22Rv1 (cell line): Measurements from ENCODE around the gene MAGI1.

Experiments used
- CTCF ChIP-seq: fragments of 450-650 bp; IDR thresholded peaks from 2 replicates; pipeline ENCODE4 v1.5.1; 2017; ENCODE audit warnings: mild to moderate bottlenecking
- ZFX ChIP-seq: fragments of 450-650 bp; IDR thresholded peaks from 2 replicates; pipeline ENCODE4 v1.6.1; 2017; ENCODE audit warnings: antibody characterized with exemption, borderline replicate concordance

- TF ChIP-seq CTCF: no peak
- no peak for TF ChIP-seq ZFX
These were observed 154.6 kb downstream of the MAGI1 start for GRCh38 chr3:65884071-65884470.
